Gastrocnemius medialis (tissue), 4 donors: ENCODE results near the gene ATP13A1.

Experiments
- CTCF ChIP-seq, 5 experiments: fragments of 450-650 bp in 3 of 5; fragments of 200-600 bp in 2 of 5; sonication (generic) in 2 of 5; IDR thresholded peaks in 4 of 5; conservative IDR thresholded peaks in 1 of 5; 1 replicate in 4 of 5; 2 replicates in 1 of 5; pipeline ENCODE4 v1.5.1; 2016 to 2019; ENCODE audit warnings: antibody characterized with exemption in 5 of 5, mild to moderate bottlenecking in 3 of 5, moderate library complexity in 3 of 5
- POLR2A ChIP-seq, 2 donors: fragments of 450-650 bp; IDR thresholded peaks; one replicate each; pipeline ENCODE4 v1.6.1; 2017; ENCODE audit warnings: antibody characterized with exemption in 2 of 2, mild to moderate bottlenecking in 2 of 2, moderate library complexity in 2 of 2

- TF ChIP-seq CTCF (IDR thresholded peaks at IDR 0.05 in 4 of 5, conservative IDR thresholded peaks at IDR 0.05 in 1 of 5) (no peak), POLR2A (IDR thresholded peaks at IDR 0.05) (no peak)
Measured at GRCh38 chr19:19649580-19649995, 13.9 kb downstream of the ATP13A1 start.
